ENCODE results near the gene KLF11.

Gene KLF11

DNA sequence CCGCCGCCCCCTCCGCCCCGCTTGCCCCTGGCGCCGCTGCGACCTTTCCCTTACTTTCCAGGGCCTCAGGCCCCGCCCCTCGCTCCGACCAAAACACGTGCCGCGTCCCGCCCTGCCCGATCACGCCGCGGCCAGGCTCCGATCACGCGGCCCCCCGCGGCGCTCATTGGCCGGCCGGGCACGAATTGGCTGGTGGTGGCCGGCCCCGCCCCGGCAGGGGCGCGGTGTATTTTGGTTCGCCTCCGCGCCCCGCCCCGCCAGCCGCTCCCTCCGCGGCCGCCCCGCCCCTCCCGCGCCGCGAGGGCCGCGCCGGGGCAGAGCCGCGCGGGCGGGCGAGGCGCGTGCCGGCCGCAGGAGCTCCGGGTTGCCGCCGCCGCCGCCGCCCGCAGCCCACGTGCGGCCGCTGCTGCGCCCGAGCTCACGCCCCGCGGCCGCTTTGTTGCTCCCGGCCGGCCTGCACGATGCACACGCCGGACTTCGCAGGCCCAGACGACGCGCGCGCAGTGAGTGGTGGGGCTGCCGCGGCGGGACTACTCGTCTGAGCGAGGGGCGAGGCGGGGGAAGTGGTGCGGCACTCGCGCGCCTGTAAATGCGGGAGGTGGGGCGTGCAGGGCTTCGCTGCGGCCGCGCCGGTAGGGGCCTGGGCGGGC, at the start of gene KLF11:
KLF11 (plus strand) TSS at position 295 of the 650 bp plus-strand sequence; CDS start at position 462, 167 bp downstream.
- DNase-seq (ENCODE audit: extremely low read depth in 1 of 2, low read depth in 1 of 2), result peak; percentile 48 to 55

DNA sequence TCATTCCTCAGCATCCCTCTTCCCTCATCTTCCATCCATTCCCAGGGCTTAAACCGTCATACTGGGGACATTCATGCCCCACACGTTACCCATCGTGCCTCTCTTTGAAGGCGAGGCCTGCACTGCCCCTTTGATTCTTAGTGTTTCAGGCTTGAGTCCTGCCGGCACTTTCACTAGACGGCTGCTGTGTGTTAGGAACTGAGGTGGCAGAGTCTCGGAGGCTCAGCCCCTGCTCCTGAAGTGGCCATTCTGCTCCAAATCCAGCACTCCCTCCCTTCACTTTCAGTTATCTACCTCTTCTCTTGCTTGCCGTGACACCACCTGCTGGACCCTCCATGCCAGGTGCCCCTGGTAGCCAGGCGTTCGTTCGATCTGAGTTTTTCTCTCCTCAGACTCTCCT, 48.9 kb upstream of the KLF11 start:
- DNase-seq (ENCODE audit: extremely low read depth in 1 of 2, low read depth in 1 of 2), result no peak

DNA sequence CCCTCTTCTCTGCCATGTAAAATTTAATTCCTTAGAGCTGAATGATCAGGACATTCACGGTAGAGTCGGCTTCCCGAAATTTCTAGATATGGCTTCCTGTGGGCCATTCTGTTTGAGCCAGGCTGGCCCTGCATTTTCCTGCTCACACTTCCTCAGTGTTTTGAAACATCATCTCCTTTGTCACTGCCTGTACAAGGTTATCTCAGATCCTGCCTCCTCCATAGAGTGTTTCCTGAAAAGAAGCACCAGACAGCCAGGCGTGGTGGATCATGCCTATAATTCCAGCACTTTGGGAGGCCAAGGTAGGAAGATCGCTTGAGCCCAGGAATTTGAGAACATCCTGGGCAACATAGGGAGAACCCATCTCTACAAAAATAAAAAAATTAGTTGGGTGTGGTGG, 48.3 kb upstream of the KLF11 start:
- no peak for DNase-seq (ENCODE audit: extremely low read depth in 1 of 2, low read depth in 1 of 2)

DNA sequence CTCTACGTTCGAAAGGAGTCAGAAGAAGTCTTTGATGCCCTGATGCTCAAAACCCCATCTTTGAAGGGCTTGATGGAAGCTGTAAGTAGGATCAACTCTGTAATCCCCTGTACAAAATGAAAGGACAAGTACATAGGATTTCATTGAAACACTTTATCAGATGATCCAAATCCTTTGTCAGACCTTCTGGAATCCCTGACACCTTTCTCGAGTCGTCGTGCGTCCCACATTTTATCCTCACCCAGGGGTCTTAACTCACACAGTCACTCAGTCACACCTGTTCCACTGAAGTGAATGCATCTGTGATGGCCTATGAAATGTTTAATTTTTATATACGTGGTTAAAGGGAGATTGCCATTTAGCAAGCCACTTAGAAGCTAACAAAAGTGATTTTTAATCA, 47.0 kb upstream of the KLF11 start:
- DNase-seq (ENCODE audit: extremely low read depth in 1 of 2, low read depth in 1 of 2), result no peak

DNA sequence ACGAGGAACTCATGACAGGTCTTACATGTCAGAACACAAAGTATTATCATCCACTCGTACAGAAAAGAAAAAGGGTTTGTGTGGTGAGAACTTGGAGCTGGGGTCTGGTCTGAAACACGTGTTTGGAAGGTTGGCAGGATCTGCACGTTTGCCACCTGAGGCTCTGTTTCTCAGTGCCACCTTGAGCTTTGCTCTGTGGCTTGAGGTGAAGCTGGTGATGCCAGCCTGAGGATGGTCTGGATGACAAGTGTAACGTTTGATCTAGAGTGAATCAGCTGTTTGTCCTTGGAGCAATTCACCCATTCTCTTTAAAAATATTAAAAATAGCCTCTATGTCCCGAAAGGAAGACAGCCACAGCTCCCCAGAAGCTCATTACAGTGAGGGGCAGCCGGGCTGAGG, 45.4 kb upstream of the KLF11 start:
- DNase-seq (ENCODE audit: extremely low read depth in 1 of 2, low read depth in 1 of 2), result no peak

DNA sequence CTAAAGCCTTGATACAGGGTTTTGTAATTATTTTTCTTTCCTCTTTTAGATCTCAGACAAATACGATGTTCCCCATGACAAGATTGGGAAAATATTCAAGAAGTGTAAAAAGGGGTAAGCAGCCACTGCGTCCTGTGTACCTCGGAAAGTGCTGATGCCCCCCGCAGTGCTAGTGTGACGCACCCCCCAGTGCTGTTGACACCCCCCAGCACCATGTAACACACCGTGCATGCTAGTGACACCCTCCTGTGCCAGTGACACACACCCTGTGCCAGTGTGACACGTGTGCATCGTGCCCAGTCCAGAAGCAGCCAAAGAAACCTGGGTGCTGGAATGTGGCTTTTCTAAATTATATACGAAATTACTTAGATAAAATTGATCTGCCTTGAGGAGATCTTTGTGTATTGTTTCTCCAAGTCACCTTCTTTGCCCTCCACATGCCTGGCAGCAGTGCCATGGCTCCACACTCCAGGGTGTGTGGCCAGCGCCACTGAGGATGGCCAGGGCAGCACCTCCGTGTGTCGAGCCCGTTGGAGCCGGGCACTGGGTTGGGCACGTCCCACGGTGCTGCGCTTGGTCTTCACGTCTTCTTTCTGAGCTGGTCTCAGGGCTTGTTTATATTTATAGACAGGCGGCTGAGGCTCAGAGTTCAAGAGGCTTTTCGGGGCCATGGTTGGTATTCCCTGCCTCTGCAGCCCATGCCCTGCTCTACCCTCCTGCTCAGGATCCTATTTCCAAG, 44.3 kb upstream of the KLF11 start:
- DNase-seq (ENCODE audit: extremely low read depth in 1 of 2, low read depth in 1 of 2), result no peak

DNA sequence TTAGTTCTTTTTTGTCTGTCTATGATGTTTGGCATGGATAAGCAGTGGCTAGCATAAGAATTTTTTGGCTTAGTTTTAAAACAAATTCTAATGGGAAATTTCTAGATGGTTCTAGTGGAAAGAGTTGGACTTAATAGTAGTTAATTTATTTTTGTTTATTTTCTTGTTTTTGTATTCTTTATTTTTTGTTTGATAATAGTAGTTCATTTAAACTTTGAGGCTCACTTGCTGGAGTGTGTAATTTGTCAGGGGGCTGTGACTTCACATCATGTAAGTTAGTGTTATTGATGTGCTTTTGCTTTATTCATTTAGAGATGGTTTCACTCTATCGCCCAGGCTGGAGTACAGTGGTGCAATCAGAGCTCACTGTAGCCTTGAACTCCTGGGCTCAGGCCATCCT, 43.7 kb upstream of the KLF11 start:
- no peak for DNase-seq (ENCODE audit: extremely low read depth in 1 of 2, low read depth in 1 of 2)

DNA sequence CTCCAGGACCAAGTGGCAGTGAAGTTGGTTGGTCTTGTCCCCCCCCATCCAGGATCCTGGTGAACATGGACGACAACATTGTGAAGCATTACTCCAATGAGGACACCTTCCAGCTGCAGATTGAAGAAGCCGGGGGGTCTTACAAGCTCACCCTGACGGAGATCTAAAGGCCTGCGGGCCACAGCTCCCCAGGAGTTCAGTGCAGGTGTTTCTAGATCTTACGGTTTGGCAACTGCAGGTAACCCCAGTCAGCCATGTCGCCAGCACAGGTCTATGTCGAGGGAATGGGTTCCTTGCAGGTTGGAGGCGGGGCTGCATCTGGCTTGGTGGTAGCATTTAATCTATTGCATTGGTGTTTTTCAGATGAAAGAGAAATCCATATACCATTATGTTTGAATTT, 42.8 kb upstream of the KLF11 start:
- no peak for DNase-seq (ENCODE audit: extremely low read depth in 1 of 2, low read depth in 1 of 2)

DNA sequence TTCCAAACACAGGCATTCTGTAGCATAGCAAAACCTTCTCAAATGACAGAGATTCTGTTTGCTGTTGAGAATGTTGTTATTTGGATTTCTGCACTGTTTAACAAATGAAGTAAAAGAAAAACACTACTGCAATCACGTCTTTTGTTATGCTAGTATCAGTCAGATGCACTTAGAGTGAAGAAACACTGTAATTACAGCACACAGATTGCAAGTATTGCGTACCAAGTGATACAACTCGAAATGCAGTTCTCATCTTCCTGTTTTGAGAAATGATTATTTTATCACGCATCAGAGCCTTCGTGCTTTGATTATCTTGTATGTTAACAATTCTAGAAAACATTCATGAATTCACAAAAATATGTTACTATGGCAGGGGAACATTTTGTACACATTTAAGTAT, 41.8 kb upstream of the KLF11 start:
- no peak for DNase-seq (ENCODE audit: extremely low read depth in 1 of 2, low read depth in 1 of 2)

DNA sequence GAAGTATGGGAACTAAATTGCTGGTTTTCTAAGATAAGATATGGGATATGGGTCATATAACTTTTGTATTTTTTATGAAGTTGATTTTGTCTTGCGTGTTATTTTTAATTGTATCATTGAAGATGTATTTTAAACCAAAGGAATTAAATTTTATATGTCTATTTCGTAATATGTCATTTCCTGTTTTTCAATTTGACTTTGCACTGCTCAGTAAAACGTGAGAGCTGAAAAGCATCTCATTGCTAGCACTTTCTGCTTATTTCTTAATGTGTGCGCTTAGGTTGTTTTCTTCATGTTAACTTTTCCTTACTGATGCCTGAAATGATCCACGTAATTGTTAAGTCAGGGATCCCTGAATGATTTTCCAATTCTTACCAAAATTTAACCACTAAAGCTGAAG, 41.2 kb upstream of the KLF11 start:
- no peak for DNase-seq (ENCODE audit: extremely low read depth in 1 of 2, low read depth in 1 of 2)

DNA sequence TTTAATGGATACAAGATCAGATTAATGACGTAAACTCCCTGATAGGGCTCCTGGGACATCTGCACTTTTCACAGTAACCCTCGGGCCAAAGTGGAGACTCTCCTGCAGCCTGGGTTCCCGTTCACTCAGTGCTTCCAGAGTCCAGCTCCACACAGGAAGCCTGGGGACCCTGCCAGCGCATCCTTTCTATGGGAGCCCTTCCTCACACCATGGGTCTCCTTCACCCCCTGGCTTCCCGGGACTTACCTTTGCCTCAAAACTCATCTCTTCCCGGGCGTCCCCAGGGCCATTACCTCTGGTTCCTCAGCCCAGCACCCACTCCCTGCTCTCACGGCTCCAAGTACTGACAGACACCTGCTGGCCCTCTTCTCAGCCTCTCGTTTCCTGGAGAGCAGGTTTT, 40.7 kb upstream of the KLF11 start:
- no peak for DNase-seq (ENCODE audit: extremely low read depth in 1 of 2, low read depth in 1 of 2)

DNA sequence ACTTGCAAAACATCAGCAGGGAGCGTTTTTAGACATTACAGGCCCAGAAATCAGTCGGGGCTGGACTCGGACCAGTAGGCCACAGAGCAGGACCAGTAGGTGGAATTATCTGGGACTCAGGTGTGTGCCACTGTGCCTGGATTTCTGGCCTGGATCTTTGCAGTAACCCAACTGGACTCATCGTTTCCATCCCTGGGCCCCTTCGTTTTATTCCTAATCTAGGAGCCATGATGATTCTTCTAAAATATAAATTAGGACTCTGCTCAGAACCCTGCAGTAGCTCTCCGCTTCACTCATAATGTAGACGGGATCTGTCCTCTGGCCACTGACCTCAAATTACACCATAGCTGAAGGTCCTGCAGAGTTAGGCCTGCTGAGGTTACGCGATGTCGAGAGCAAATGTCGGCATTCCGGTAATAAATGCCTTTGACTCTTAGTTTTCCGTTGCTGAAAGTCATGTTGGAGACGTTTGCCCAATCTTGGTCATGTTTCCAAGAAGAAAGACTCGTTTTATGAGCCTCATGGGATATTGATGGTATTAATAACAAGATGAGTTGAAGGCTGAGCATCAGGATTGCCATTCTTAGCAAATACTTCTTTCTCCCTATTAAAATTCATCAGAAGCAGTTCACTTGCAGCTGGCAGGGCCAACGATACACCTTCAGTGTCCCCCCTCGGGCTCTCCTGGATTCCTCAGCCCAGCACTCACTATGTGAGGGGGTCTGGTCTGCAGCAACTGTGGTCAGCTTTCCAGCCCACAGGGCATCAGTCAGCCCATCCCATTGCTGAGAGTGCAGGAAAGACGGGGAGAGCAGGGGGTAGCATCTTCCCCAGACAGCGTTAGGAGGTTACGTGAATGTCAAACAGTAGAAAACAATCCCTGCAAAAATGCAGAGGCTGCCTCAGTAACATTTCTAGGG, 39.9 kb upstream of the KLF11 start:
- DNase-seq (ENCODE audit: extremely low read depth in 1 of 2, low read depth in 1 of 2), result no peak

DNA sequence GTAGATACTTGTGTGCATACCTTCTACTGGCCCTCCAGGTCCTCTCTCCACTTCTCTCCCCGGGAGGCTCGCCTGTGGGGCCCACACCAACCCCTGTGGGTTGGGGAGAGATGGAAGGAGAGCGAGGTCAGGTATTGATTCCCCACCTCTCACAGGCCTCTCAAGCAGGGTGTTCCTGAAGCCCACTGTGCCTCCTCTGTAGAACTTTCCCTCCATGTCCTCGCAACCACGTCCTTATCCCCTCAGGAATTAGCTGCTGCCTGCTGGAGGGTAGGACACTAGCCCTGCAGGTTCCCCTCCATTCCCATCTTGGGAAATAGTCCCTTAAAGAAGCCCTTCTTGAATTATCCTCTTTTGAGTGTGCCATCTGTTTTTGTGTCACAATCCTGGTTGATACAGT, 38.9 kb upstream of the KLF11 start:
- DNase-seq (ENCODE audit: extremely low read depth in 1 of 2, low read depth in 1 of 2), result no peak

DNA sequence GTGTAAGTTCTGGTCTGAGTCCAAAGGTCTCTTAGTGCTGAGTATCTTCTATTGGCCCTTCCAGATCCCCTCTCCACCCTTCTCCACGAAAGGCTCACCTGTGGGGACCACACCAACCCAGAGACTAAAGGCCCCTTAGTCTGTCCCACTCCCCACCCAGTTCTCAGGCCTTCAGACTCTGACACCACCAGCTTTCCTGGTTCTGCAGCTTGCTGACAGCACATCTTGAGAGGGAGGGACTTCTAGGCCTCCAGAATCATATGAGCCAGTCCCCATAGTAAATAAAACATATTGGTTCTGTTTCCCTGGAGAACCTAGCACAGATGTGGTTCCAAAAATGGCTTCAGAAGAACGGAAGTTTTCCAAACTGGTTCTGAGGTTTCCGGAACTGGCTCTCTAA, 38.5 kb upstream of the KLF11 start:
- DNase-seq (ENCODE audit: extremely low read depth in 1 of 2, low read depth in 1 of 2), result no peak

DNA sequence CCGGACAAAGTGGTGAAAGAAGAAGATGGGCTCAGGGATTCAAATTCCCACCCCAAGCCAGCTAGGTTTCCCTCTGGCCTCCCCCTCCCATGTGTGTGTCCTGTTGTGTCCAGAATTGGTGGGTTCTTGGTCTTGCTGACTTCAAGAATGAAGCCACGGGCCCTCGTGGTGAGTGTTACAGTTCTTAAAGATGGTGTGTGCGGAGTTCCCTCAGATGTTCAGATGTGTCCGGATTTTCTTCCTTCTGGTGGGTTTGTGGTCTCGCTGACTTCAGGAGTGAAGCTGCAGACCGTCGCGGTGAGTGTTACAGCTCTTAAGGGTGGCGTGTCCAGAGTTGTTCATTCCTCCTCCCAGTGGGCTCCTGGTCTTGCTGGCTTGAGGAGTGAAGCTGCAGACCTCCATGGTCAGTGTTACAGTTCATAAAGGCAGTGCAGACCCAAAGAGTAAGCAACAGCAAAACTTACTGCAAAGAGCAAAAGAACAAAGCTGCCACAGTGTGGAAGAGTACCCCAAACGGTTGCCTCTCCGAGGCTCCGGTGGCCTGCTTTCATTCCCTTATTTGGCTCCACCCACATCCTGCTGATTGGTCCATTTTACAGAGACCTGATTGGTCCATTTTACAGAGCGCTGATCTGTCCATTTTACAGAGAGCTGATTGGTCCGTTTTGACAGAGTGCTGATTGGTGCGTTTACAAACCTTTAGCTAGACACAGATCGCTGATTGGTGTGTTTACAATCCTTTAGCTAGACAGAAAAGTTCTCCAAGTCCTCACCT, 37.7 kb upstream of the KLF11 start:
- DNase-seq (ENCODE audit: extremely low read depth in 1 of 2, low read depth in 1 of 2), result no peak

DNA sequence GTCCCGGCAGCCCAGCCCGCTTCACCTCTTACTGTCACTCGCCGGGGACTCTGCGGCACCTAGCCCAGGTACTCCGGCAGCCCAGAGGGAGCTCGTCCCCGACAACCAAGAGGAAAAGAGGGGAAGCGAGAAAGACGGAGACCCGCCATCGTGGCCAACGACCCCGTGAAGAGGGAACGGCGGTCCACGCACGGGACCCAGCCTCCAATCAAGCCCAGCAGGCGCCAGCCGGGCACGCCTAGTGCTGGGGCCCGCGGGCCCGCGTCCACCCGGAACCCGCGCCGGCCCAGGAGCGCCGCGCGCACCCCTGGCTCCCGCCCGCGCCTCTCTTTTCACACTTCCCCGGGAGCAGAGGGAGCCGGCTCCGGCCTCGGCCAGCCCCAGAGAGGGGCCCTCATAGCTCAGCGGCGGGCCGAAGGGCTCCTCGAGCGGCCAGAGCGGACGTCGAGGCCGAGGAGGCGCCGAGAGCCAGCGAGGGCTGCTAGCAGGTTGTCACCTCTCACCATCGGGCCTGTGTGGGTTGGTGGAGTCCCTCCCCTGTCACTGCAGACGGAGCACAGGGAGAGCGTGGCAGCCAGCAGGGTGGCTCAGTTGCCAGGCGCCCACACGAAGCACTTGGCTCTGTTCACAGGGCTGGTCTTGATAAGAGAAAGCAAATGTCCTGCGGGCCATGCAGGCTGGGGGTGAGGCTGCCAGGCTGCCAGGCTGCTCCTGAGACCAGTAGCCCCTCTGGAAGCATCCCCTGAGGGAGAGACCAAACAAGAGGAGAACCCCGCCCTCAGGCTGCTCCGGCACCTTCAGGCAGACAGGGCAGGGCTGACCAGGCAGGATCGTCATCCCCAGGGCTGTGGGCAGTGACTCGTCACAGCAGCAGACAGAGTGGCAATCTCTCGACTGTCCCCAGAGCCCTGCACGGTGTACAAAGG, 36.9 kb upstream of the KLF11 start:
- DNase-seq (ENCODE audit: extremely low read depth in 1 of 2, low read depth in 1 of 2), result no peak

DNA sequence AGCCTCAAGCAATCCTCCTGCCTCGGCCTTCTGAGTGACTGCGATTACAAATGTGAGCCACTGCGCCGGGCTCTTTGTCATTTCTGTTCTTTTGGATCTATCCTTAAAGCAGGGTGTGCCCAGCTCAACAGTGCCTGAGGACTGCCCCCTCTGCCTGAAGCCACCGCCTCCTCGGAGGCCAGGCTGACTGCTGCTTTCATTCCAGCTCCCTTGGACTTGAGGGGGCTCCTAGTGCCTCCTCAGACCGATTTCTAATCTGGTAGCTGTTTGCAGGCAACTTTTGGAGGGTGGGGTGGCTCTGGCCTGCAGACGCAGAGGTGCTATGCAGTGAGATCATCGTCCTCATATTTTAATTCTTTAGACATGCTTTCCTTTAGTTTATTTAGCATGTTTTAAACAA, 35.9 kb upstream of the KLF11 start:
- no peak for DNase-seq (ENCODE audit: extremely low read depth in 1 of 2, low read depth in 1 of 2)

DNA sequence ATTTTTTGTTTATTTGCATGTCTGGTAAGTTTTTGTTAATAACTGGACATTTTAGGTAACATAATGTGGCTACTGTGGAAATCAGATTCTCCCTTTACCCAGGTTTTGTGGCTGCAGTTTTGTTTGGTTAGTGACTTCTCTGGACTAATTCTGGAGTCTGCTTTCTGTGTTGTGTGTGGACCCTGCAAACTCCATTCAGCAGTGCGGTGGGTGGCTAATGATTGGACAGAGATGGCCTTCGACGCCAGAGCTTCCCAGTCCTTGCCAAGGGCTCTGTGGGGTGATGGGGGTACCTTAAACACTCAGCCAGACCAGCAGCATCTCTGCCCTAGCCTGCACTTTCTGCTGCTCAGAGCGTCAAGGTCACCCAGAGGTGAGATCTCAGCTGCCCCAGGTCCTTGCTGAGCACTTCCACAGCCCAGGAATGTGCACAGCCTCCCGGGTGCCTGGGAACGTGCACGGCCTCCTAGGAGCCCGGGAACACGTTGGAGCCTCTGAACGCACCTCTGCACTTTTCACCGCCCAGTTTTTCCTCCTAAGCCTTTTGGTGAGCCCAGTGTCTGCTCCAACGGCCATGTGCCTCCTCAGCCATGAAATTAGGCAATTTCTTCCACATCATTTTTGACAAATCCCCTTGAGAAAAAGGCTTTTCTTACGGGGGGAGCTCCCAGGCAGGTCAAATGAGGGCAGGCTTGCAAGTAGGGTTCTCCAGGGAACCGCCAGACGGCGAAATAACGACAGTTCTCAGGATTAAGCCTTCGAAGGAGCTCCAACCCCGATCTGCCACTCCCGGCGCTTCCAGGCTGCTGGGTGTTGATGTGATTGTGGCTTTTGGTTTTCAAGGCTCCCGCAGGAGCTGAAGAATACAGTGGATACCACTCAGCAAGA, 35.2 kb upstream of the KLF11 start:
- no peak for DNase-seq (ENCODE audit: extremely low read depth in 1 of 2, low read depth in 1 of 2)

DNA sequence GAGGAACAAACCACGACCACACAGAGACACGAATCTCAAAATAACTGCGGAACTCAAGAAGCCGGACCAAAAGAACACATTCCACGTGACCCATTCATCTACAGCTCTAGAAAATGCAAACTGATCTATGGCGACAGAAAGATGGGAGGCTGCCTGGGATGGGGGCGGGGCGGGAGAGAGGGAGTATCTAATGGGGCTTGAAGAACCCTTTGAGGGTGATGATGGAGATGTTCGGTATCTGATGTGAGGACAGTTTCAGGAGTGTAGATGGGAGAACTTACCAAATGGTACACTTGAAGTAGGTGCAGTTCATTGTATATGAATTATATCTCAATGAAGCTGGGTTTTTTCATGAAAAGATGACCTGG, 34.6 kb upstream of the KLF11 start:
- DNase-seq (ENCODE audit: extremely low read depth in 1 of 2, low read depth in 1 of 2), result no peak
